PC-3 (cell line): ENCODE data around the gene STEAP1B. TPM values are rescaled to one million over a fixed set of nuclear protein-coding genes. Genes with fewer than 3 reads are reported as not detected.

Source experiments
- ATAC-seq: fragments of 200-7000 bp; cut with Tn5 transposase; 2 replicates; pipeline ENCODE4 v1.9.1; 2020; ENCODE audit warnings: mild to moderate bottlenecking, moderate library complexity
- BruUV-seq: library from RNA; stranded (reverse); fragments of 400-500 nt; replicated peaks from 2 replicates; lab custom pipeline; 2021; lab: Mats Ljungman, UMichigan
- CTCF ChIA-PET: fragments of 300-600 bp; sonication (Branson Sonifier 250); formaldehyde crosslinking; loops from one replicate; lab custom pipeline; 2022; ENCODE audit warnings: antibody characterized with exemption; lab: Charles Lee
- POLR2A ChIA-PET: fragments of 300-600 bp; sonication (Branson Sonifier 250); formaldehyde crosslinking; loops from one replicate; lab custom pipeline; 2022; ENCODE audit warnings: antibody characterized with exemption; ENCODE audit not compliant: unreplicated experiment; lab: Charles Lee
- DNase-seq: peaks from one replicate; pipeline ENCODE4 v3.0.0-alpha.2; 2015
- H2AFZ ChIP-seq: fragments of 300-600 bp; sonication (generic); 2 replicates; pipeline ENCODE4 v1.6.0; 2016; ENCODE audit warnings: antibody characterized with exemption, low read length
- H3F3A ChIP-seq: fragments of 300-600 bp; sonication (generic); one replicate; pipeline ENCODE4 v1.6.0; 2017; ENCODE audit warnings: antibody characterized with exemption, low read length, control low read depth, mild to moderate bottlenecking; ENCODE audit not compliant: unreplicated experiment
- H3K27ac ChIP-seq: fragments of 300-600 bp; sonication (generic); 2 replicates; pipeline ENCODE4 v1.5.1; 2016; ENCODE audit warnings: mild to moderate bottlenecking, low read length
- H3K27me3 ChIP-seq: fragments of 300-600 bp; sonication (generic); 2 replicates; pipeline ENCODE4 v1.6.1; 2016; ENCODE audit warnings: low read length, mixed read lengths
- H3K36me3 ChIP-seq: fragments of 300-600 bp; sonication (generic); 2 replicates; pipeline ENCODE4 v1.6.1; 2016; ENCODE audit warnings: low read depth, mixed run types, low read length, mixed read lengths
- H3K4me1 ChIP-seq: fragments of 300-600 bp; sonication (generic); 2 replicates; pipeline ENCODE4 v1.5.1; 2016; ENCODE audit warnings: low read length; ENCODE audit not compliant: insufficient read depth
- H3K4me2 ChIP-seq: fragments of 300-600 bp; sonication (generic); 2 replicates; pipeline ENCODE4 v1.6.0; 2016; ENCODE audit warnings: low read length
- H3K4me3 ChIP-seq: fragments of 300-600 bp; sonication (generic); 2 replicates; pipeline ENCODE4 v1.5.1; 2016; ENCODE audit warnings: mild to moderate bottlenecking, low read length, mixed read lengths
- H3K79me2 ChIP-seq: fragments of 300-600 bp; sonication (generic); 2 replicates; pipeline ENCODE4 v1.6.1; 2017; ENCODE audit warnings: low read length, mixed read lengths
- H3K9ac ChIP-seq: fragments of 300-600 bp; sonication (generic); 2 replicates; pipeline ENCODE4 v1.6.0; 2016; ENCODE audit warnings: mild to moderate bottlenecking, low read length
- H3K9me2 ChIP-seq: fragments of 300-600 bp; sonication (generic); replicated peaks from 2 replicates; pipeline ENCODE4 v1.6.1; 2016; ENCODE audit warnings: mixed run types, low read length, mixed read lengths
- H3K9me3 ChIP-seq: fragments of 300-600 bp; sonication (generic); 2 replicates; pipeline ENCODE4 v1.6.1; 2016; ENCODE audit warnings: low read length, mixed read lengths
- H4K20me1 ChIP-seq: fragments of 300-600 bp; sonication (generic); 2 replicates; pipeline ENCODE4 v1.6.1; 2016; ENCODE audit warnings: low read length, mixed read lengths
- CTCF ChIP-seq: fragments of 300-600 bp; sonication (generic); conservative IDR thresholded peaks from 2 replicates; pipeline ENCODE4 v1.5.1; 2017; ENCODE audit warnings: antibody characterized with exemption, low read depth, mild to moderate bottlenecking, low read length
- EZH2 ChIP-seq: fragments of 300-600 bp; sonication (generic); IDR thresholded peaks from one replicate; pipeline ENCODE4 v1.6.1; 2017; ENCODE audit warnings: antibody characterized with exemption, mild to moderate bottlenecking, low read length; ENCODE audit not compliant: unreplicated experiment
- EZH2phosphoT487 ChIP-seq: fragments of 300-600 bp; sonication (generic); IDR thresholded peaks from 2 replicates; pipeline ENCODE4 v1.6.1; 2018; ENCODE audit warnings: mild to moderate bottlenecking, antibody characterized with exemption, low read length, borderline replicate concordance
- intact Hi-C: fragments of 100-400 bp; cut with micrococcal nuclease; formaldehyde crosslinking; loops from 2 replicates; pipeline ENCODE4 v1.9.0; 2023
- total RNA-seq: library from RNA; depleted of rRNA; stranded (reverse); fragments of >200 nt; gene quantifications from 2 replicates; pipeline ENCODE4 v1.2.3, GENCODE V29; 2014

The STEAP1B gene
- total RNA-seq, 1 experiment from 2014 or later, result 0.47 TPM

GRCh38 chr7:22427855-22428254, 72.1 kb downstream of the STEAP1B start:
- POLR2A ChIA-PET, result no interaction called here
- Histone ChIP-seq H3K4me3 (no peak overlapping the region), H3K27ac (no peak overlapping the region), H2AFZ (no peak overlapping the region), H3K27me3 (no peaks in the 10 kb centered on the region), H3K9me2 (no peaks in the 10 kb centered on the region), H3K9me3 (no peaks in the 10 kb centered on the region), H3K9ac (no peak overlapping the region), H3K79me2 (no peaks in the 10 kb centered on the region), H3K4me2 (no peak overlapping the region), H4K20me1 (no peaks in the 10 kb centered on the region), H3K4me1 (peaks cover 11% of the 10 kb centered on the region), H3K36me3 (no peaks in the 10 kb centered on the region), H3F3A (no peaks in the 10 kb centered on the region)
- TF ChIP-seq CTCF (no peak), EZH2phosphoT487 (no peak)
- BruUV-seq, result no TSS peak
- intact Hi-C loops, result no loop called here
- DNase-seq (no peak), ATAC-seq (no peak)
- CTCF ChIA-PET, result no interaction called here

GRCh38 chr7:22427104-22427503, 72.9 kb downstream of the STEAP1B start:
- Histone ChIP-seq H2AFZ (no peak overlapping the region), H3F3A (no peaks in the 10 kb centered on the region), H3K4me3 (no peak overlapping the region), H3K9me3 (no peaks in the 10 kb centered on the region), H3K4me2 (no peak overlapping the region), H4K20me1 (no peaks in the 10 kb centered on the region), H3K27ac (no peak overlapping the region), H3K27me3 (no peaks in the 10 kb centered on the region), H3K36me3 (no peaks in the 10 kb centered on the region), H3K9me2 (no peaks in the 10 kb centered on the region), H3K79me2 (no peaks in the 10 kb centered on the region), H3K4me1 (peaks cover 6% of the 10 kb centered on the region; the same call in 1 of the 2 replicates), H3K9ac (no peak overlapping the region)
- no peak for DNase-seq
- intact Hi-C loops, result no loop called here
- no TSS peak for BruUV-seq
- TF ChIP-seq EZH2phosphoT487, result no peak
- no peak for TF ChIP-seq EZH2
- TF ChIP-seq CTCF, result no peak
- CTCF ChIA-PET, result no interaction called here
- ATAC-seq, result no peak
- POLR2A ChIA-PET, result no interaction called here

GRCh38 chr7:22426463-22427094, 73.4 kb downstream of the STEAP1B start:
- Histone ChIP-seq H3K9me2 (no peaks in the 10 kb centered on the region), H3F3A (no peaks in the 10 kb centered on the region), H2AFZ (no peak overlapping the region), H3K4me1 (peaks cover 6% of the 10 kb centered on the region; the same call in 1 of the 2 replicates), H3K4me2 (no peak overlapping the region), H3K79me2 (no peaks in the 10 kb centered on the region), H4K20me1 (no peaks in the 10 kb centered on the region), H3K9ac (no peak overlapping the region), H3K27me3 (no peaks in the 10 kb centered on the region), H3K36me3 (no peaks in the 10 kb centered on the region), H3K9me3 (no peaks in the 10 kb centered on the region), H3K4me3 (no peak overlapping the region), H3K27ac (no peak overlapping the region)
- DNase-seq (no peak), ATAC-seq (no peak)
- TF ChIP-seq EZH2 (no peak), CTCF (no peak), EZH2phosphoT487 (no peak)
- ChIA-PET POLR2A (no interaction called here), CTCF (no interaction called here)
- BruUV-seq, result no TSS peak
- intact Hi-C loops, result no loop called here
